H1 (cell line): ENCODE data around the gene L3HYPDH. TPM values are rescaled to one million over a fixed set of nuclear protein-coding genes. Genes with fewer than 3 reads are reported as not detected.

Experiments
- CHD2 ChIP-seq: IDR thresholded peaks from 2 replicates; pipeline ENCODE4 v1.6.1; 2012; ENCODE audit warnings: low read length, improper control_type of control experiment
- CHD7 ChIP-seq: fragments of 300-600 bp; sonication (generic); IDR thresholded peaks from 2 replicates; pipeline ENCODE4 v1.7.1; 2012; ENCODE audit warnings: low read length, moderate library complexity, mild to moderate bottlenecking, inconsistent platforms; ENCODE audit not compliant: insufficient replicate concordance
- NRF1 ChIP-seq: IDR thresholded peaks from 2 replicates; pipeline ENCODE4 v1.6.1; 2011; ENCODE audit warnings: mild to moderate bottlenecking, low read depth, low read length, improper control_type of control experiment
- ZNF274 ChIP-seq: IDR thresholded peaks from 2 replicates; pipeline ENCODE4 v1.7.0; 2012; ENCODE audit warnings: low read length, borderline replicate concordance; ENCODE audit errors: extremely low read depth
- polyA plus RNA-seq, 7 experiments: library from polyadenylated mRNA; depleted of rRNA in 3 of 7; stranded (reverse) in 5 of 7; unstranded in 2 of 7; fragments of >200 nt in 5 of 7; fragments of 200-250 nt in 2 of 7; gene quantifications; 1 replicate in 5 of 7; 2 replicates in 1 of 7; 4 replicates in 1 of 7; pipeline versions ENCODE4 v1.2.1 to v1.2.3, GENCODE V29; 2011 to 2013; ENCODE audit warnings: missing spikeins in 2 of 7, mixed read lengths in 2 of 7
- total RNA-seq: library from RNA; stranded (reverse); fragmentation: NEBNext Ultra II Directional; extraction: Animal tissue kit (Norgen Biotek cat#: 25700); gene quantifications from 2 replicates; pipeline ENCODE4 v1.2.1, GENCODE V29; 2021

The L3HYPDH gene
- total and polyA plus RNA-seq, 2 of the 8 experiments (the other 6 are each of a cell fraction or from before 2014, with no cell fraction given), result 11.2 to 15.8 TPM

GRCh38 chr14:59507752-59508103, 23.5 kb upstream of the L3HYPDH start (continued):
- TF ChIP-seq CHD7 (no peak), NRF1 (no peak), CHD2 (no peak), ZNF274 (no peak)
